AG04450 (cell line): ENCODE results near the gene RGPD8. TPM values are rescaled to one million over a fixed set of nuclear protein-coding genes. Genes with fewer than 3 reads are reported as not detected.

Experiments
- CTCF ChIA-PET: fragments of 300-600, 350-600 bp; formaldehyde crosslinking; extraction: SDS; loops from one replicate; lab custom pipeline; 2022; ENCODE audit warnings: antibody characterized with exemption, inconsistent platforms; lab: Charles Lee
- POLR2A ChIA-PET: fragments of 350-600 bp; formaldehyde crosslinking; extraction: SDS; loops from one replicate; lab custom pipeline; 2021; ENCODE audit warnings: antibody characterized with exemption, inconsistent platforms; lab: Yijun Ruan, JAX
- DNase-seq: peaks from one replicate; pipeline ENCODE4 v3.0.0-alpha.2; 2011; ENCODE audit warnings: low read depth, low spot score
- H3K27ac ChIP-seq: one replicate; pipeline ENCODE4 v1.5.1; 2012; ENCODE audit warnings: low read depth, low read length, control low read depth
- H3K27me3 ChIP-seq: one replicate; pipeline ENCODE4 v1.6.0; 2012; ENCODE audit warnings: low read length; ENCODE audit not compliant: control insufficient read depth, insufficient read depth
- H3K4me3 ChIP-seq: 2 replicates; pipeline ENCODE4 v1.5.1; 2011; ENCODE audit warnings: mild to moderate bottlenecking, low read depth, low read length, control low read depth
- H3K9me3 ChIP-seq: 2 replicates; pipeline ENCODE4 v1.5.1; 2012; ENCODE audit warnings: low read length; ENCODE audit not compliant: control insufficient read depth, insufficient read depth
- polyA plus RNA-seq: library from polyadenylated mRNA; depleted of rRNA; stranded (reverse); fragments of >200 nt; gene quantifications from 2 replicates; pipeline ENCODE4 v1.2.3, GENCODE V29; 2011; rRNA removed
- small RNA-seq: library from RNA; depleted of rRNA; stranded (forward); fragments of <200 nt; gene quantifications from one replicate; pipeline ENCODE3, GENCODE V24; 2012; ENCODE audit warnings: low read depth; ENCODE audit not compliant: insufficient read length
- TF ChIP-seq, protein P1 (sequence below): IDR thresholded peaks from 2 replicates; pipeline ENCODE4 v1.5.1; 2011; ENCODE audit warnings: low read depth, low read length, control low read depth, inconsistent platforms

The RGPD8 gene
- polyA plus RNA-seq, 1 experiment: 2.6 TPM

DNA sequence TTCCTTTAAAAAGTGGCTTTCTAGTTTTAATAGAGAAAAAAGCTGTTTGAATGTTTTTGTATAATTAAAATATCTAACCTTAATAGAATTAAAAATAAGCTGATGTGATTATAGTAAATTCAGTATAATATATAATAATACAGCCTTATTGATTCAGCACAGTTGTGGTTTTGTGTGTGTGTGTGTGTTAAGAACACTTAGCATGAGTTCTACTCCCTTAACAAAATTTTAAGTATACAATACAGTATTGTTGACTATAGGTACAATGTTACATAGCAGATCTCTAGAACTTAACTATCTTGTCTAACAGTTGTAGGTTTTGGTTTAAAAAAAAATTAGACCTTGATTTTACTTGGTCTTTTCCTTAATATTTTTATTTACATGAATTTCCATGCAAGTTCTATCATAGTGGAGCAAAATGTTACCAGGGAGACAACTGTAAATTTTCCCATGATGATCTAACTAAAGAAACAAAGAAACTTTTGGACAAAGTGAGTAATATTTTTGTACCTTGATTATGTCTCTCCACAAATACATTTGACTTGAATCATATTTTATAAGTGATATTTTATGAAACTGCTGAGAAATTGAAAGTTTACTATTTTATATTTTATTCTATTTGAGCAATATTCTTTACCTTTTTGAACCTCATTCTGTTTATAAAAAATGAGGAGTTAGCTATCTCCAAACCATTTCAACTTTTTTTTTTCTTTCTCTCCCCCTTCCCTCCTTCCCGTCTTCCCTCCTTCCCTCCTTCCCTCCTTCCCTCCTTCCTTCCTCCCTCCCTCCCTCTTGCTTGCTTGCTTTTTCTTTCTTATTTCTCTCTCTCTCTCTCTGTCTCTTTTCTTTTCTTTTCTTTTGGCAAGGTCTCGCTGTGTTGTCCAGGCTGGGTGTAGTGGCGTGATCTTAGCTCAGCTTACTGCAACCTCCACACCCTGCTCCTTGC is 111.8 kb downstream of the RGPD8 start:
- H3K4me3 ChIP-seq: no peak overlapping the region
- H3K27me3 ChIP-seq: no peaks in the 10 kb centered on the region
- TF ChIP-seq, protein P1, sequence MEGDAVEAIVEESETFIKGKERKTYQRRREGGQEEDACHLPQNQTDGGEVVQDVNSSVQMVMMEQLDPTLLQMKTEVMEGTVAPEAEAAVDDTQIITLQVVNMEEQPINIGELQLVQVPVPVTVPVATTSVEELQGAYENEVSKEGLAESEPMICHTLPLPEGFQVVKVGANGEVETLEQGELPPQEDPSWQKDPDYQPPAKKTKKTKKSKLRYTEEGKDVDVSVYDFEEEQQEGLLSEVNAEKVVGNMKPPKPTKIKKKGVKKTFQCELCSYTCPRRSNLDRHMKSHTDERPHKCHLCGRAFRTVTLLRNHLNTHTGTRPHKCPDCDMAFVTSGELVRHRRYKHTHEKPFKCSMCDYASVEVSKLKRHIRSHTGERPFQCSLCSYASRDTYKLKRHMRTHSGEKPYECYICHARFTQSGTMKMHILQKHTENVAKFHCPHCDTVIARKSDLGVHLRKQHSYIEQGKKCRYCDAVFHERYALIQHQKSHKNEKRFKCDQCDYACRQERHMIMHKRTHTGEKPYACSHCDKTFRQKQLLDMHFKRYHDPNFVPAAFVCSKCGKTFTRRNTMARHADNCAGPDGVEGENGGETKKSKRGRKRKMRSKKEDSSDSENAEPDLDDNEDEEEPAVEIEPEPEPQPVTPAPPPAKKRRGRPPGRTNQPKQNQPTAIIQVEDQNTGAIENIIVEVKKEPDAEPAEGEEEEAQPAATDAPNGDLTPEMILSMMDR: no peak
- DNase-seq: no peak
- ChIA-PET POLR2A (no interaction called here), CTCF (interaction anchor here (0.7 kb wide), 1 partner anchor 35 kb away, joined by 4 read pairs; no protein-coding TSS in a partner anchor)
- no peak overlapping the region for H3K27ac ChIP-seq
- H3K9me3 ChIP-seq: no peaks in the 10 kb centered on the region

Small RNA genes within 50 kb of the gene (small RNA-seq; reads per million reads assigned to genes)
- gene AC115115.1: not detected

Other genes with a start within 250 kb of the RGPD8 start
- 2.8 and 4.4 TPM in 2 replicates for gene ZC3H8, start 178.6 kb downstream of the RGPD8 start, polyA plus RNA-seq
- gene ZC3H6, start 158.0 kb downstream of the RGPD8 start, polyA plus RNA-seq: 1.5 and 1.9 TPM in 2 replicates
- 26.6 and 27.3 TPM in 2 replicates for gene TTL, start 48.5 kb upstream of the RGPD8 start, polyA plus RNA-seq
- gene POLR1B, start 108.8 kb upstream of the RGPD8 start, polyA plus RNA-seq: 11.3 and 12.4 TPM in 2 replicates
- 8.9 and 15.2 TPM in 2 replicates for gene CHCHD5, start 151.0 kb upstream of the RGPD8 start, polyA plus RNA-seq
- gene SLC20A1, start 212.3 kb upstream of the RGPD8 start, polyA plus RNA-seq: 71.8 and 74.8 TPM in 2 replicates